ENCODE measurements around the gene PPP1R1C. TPM values are rescaled to one million over a fixed set of nuclear protein-coding genes. Genes with fewer than 3 reads are reported as not detected.

The PPP1R1C gene, protein sequence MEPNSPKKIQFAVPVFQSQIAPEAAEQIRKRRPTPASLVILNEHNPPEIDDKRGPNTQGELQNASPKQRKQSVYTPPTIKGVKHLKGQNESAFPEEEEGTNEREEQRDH
- total RNA-seq (2016; rRNA removed; fragmentation: Illumina TruSeq; extraction: Trizol): 1.5 and 2.4 TPM in 2 replicates
- 0.79 and 1.8 TPM in 2 replicates for total RNA-seq (2016; cell fraction: cytosol; rRNA removed; fragmentation: Illumina TruSeq; extraction: Trizol; ENCODE audit: low read depth)
- 1.7 and 1.9 TPM in 2 replicates for total RNA-seq (2016; cell fraction: insoluble cytoplasmic fraction; rRNA removed; fragmentation: Illumina TruSeq; extraction: Trizol)
- total RNA-seq (2016; cell fraction: membrane; rRNA removed; fragmentation: Illumina TruSeq; extraction: Trizol): 1.8 and 1.9 TPM in 2 replicates
- 2.1 and 2.4 TPM in 2 replicates for total RNA-seq (2016; cell fraction: nucleus; rRNA removed; fragmentation: Illumina TruSeq; extraction: Trizol)
- 2.9 and 3.5 TPM in 2 replicates for polyA plus RNA-seq (2011; rRNA removed)
- polyA plus RNA-seq (2011; cell fraction: cytosol; rRNA removed): 1.6 and 2.1 TPM in 2 replicates
- 0.87 and 0.90 TPM in 2 replicates for polyA plus RNA-seq (2011; cell fraction: nucleus; rRNA removed)
- 6.6 and 22.4 TPM in 2 replicates for polyA plus RNA-seq (2012)
- polyA plus RNA-seq (2016; cell fraction: cytosol; fragmentation: Illumina TruSeq; extraction: Trizol; ENCODE audit: low read depth): 0.83 and 1.6 TPM in 2 replicates
- polyA plus RNA-seq (2016; cell fraction: insoluble cytoplasmic fraction; fragmentation: Illumina TruSeq; extraction: Trizol; ENCODE audit: low read depth): 2.9 and 3.3 TPM in 2 replicates
- polyA plus RNA-seq (2016; cell fraction: membrane; fragmentation: Illumina TruSeq; extraction: Trizol; ENCODE audit: low read depth): 3.2 and 3.5 TPM in 2 replicates
- polyA plus RNA-seq (2016; cell fraction: nucleus; fragmentation: Illumina TruSeq; extraction: Trizol; ENCODE audit: insufficient read depth, low read depth): 1.2 and 2.1 TPM in 2 replicates
- polyA minus RNA-seq (2011; rRNA and poly(A)+ RNA removed; ENCODE audit: low replicate concordance): 0.34 TPM in 1 of 2 replicates, not detected in the other
- polyA minus RNA-seq (2011; cell fraction: cytosol; rRNA and poly(A)+ RNA removed): 1.5 TPM in 1 of 2 replicates, not detected in the other
- 5.0 and 5.9 TPM in 2 replicates for polyA minus RNA-seq (2011; cell fraction: nucleus; rRNA and poly(A)+ RNA removed)
- Bru-seq, nascent RNA: percentile 37 among the genes with signal in this experiment
- percentile 30 among the genes with signal in this experiment for BruChase-seq, experiment 1, labeled RNA remaining after a 6-hour chase
- BruChase-seq, experiment 2, labeled RNA remaining after a 2-hour chase: percentile 34 among the genes with signal in this experiment
- long read RNA-seq, experiment 1: 0 reads
- long read RNA-seq, experiment 2, partial matches to known transcripts: 0 of 4 reads
- long read RNA-seq, experiment 2, other reads (novel, unspliced or antisense): 1 of 4 reads

DNA sequence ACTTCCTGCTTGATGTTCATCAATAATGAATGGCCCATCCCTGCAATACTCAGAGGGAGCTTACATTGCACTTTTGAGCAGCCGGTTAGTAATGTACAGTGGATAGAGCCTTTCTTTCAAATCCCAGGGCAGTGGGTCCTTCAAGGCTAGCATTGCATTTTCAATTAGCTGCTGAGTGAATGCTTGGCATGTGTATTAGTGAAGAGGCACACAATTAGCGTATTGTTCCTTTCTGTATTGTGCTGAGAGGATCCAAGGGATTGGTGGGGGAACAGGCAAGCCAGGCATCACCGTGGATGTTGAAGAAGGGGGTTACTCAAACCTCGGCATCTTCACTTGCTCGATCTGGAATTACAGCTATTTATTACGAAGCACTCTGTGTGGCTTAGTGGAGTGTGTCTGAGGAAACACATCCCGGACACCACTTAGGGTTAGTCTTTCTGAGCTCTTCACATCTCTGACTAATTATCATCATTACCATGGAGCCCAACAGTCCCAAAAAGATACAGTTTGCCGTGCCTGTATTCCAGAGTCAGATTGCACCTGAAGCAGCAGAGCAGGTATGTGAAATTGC, at the start of gene PPP1R1C:
TSS of gene PPP1R1C (plus strand) at position 222 of the 574 bp plus-strand sequence. CDS start at position 480, 258 bp downstream.
- Histone ChIP-seq H3K27ac (ENCODE audit: extremely low read length, insufficient read depth, low read length) (no peak within 1 kb of the TSS), H3K9me3 (ENCODE audit: low read length) (no peaks in the 10 kb centered on the region), H3K36me3 (replicated peaks in 1 of 2; ENCODE audit: control insufficient read depth in 1 of 2, insufficient read depth in 2 of 2, low read length in 2 of 2) (no peaks in the 10 kb centered on the region), H3K4me1 (ENCODE audit: insufficient read depth, low read length) (no peaks in the 10 kb centered on the region), H3K4me3 (replicated peaks in 1 of 3; ENCODE audit: insufficient read depth in 1 of 3, low read depth in 2 of 3, low read length in 3 of 3) (no peak within 1 kb of the TSS), H2AFZ (ENCODE audit: low read length) (no peak within 1 kb of the TSS), H3K27me3 (ENCODE audit: control insufficient read depth in 1 of 2, insufficient read depth in 2 of 2, low read length in 2 of 2) (no peaks in the 10 kb centered on the region), H4K20me1 (ENCODE audit: insufficient read depth, low read length) (no peaks in the 10 kb centered on the region), H3K79me2 (ENCODE audit: insufficient read depth, low read length) (no peaks in the 10 kb centered on the region), H3K9ac (ENCODE audit: insufficient read depth, low read depth, low read length) (no peak within 1 kb of the TSS), H3K4me2 (ENCODE audit: low read depth, low read length) (no peak within 1 kb of the TSS)
- ChIA-PET CTCF (ENCODE audit: low intra/inter-chr PET ratio, low total read pairs) (no interaction called here), POLR2A (no interaction called here)
- WGBS (ENCODE audit: low lambda C conversion rate): 70% methylated on average over 8 of the region's 8 CpGs
- TF ChIP-seq ZMYM3 (CRISPR knock-in tag; IDR thresholded peaks at IDR 0.05) (no peak), ZEB1 (IDR thresholded peaks at IDR 0.05; ENCODE audit: insufficient replicate concordance, low read depth) (no peak), ZFP37 (CRISPR knock-in tag; IDR thresholded peaks at IDR 0.05; ENCODE audit: borderline replicate concordance) (no peak), SMC3 (IDR thresholded peaks at IDR 0.05; ENCODE audit: low read length) (no peak), REPIN1 (CRISPR knock-in tag; IDR thresholded peaks at IDR 0.05; ENCODE audit: borderline replicate concordance, low read depth) (no peak), ZNF747 (CRISPR knock-in tag; IDR thresholded peaks at IDR 0.05; ENCODE audit: borderline replicate concordance) (no peak), ZNF709 (CRISPR knock-in tag; IDR thresholded peaks at IDR 0.05) (no peak), NFIB (CRISPR knock-in tag; IDR thresholded peaks at IDR 0.05; ENCODE audit: borderline replicate concordance) (no peak), SNRNP70 (IDR thresholded peaks at IDR 0.05; ENCODE audit: low read depth, low read length) (no peak), NFE2 (CRISPR knock-in tag; IDR thresholded peaks at IDR 0.05) (no peak)
- no TSS peak for BruUV-seq (replicated peaks)
- FAIRE-seq (no peak), ATAC-seq (no peak), DNase-seq (ENCODE audit: low spot score) (no peak)
- intact Hi-C loops (cut with micrococcal nuclease; ENCODE audit: unreplicated experiment) (no loop called here), in situ Hi-C loops (cut with HindIII; ENCODE audit: extremely low pct_ligation_motif_present, low pct_unique_long_range_greater_than_20kb) (no loop called here)
